Smooth muscle cell (in vitro differentiated cells): ENCODE data around the gene GGACT. TPM values are rescaled to one million over a fixed set of nuclear protein-coding genes. Genes with fewer than 3 reads are reported as not detected.
A peak's percentile ranks its signal among the peaks of the same experiment; 100 is the strongest.

ENCODE experiments used
- DNase-seq: peaks from one replicate; lab custom pipeline; 2025; ENCODE audit not compliant: unreplicated experiment; lab: John Stamatoyannopoulos, UW
- H2AFZ ChIP-seq: fragments of 200-600 bp; sonication (generic); 2 replicates; pipeline ENCODE4 v1.6.0; 2016; ENCODE audit warnings: antibody characterized with exemption, low read depth, mild to moderate bottlenecking
- H3F3A ChIP-seq: fragments of 200-600 bp; sonication (generic); 2 replicates; pipeline ENCODE4 v1.6.0; 2017; ENCODE audit warnings: antibody characterized with exemption, low read depth
- H3K27ac ChIP-seq: fragments of 200-600 bp; sonication (generic); 2 replicates; pipeline ENCODE4 v1.5.1; 2016; ENCODE audit warnings: low read depth, mild to moderate bottlenecking
- H3K27me3 ChIP-seq: fragments of 200-600 bp; sonication (generic); 2 replicates; pipeline ENCODE4 v1.6.1; 2016; ENCODE audit warnings: low read depth, mild to moderate bottlenecking
- H3K36me3 ChIP-seq: fragments of 200-600 bp; sonication (generic); 2 replicates; pipeline ENCODE4 v1.5.1; 2016; ENCODE audit warnings: low read depth
- H3K4me1 ChIP-seq: fragments of 200-600 bp; sonication (generic); 2 replicates; pipeline ENCODE4 v1.5.1; 2016; ENCODE audit warnings: low read depth
- H3K4me2 ChIP-seq: fragments of 200-600 bp; sonication (generic); 2 replicates; pipeline ENCODE4 v1.6.0; 2016; ENCODE audit warnings: mild to moderate bottlenecking
- H3K4me3 ChIP-seq: fragments of 200-600 bp; sonication (generic); 2 replicates; pipeline ENCODE4 v1.5.1; 2016; ENCODE audit warnings: mild to moderate bottlenecking
- H3K79me2 ChIP-seq: fragments of 200-600 bp; sonication (generic); 2 replicates; pipeline ENCODE4 v1.6.0; 2016; ENCODE audit warnings: low read depth, mild to moderate bottlenecking
- H3K9ac ChIP-seq: fragments of 200-600 bp; sonication (generic); 2 replicates; pipeline ENCODE4 v1.6.0; 2016; ENCODE audit warnings: low read depth
- H3K9me3 ChIP-seq: fragments of 200-600 bp; sonication (generic); replicated peaks from 2 replicates; pipeline ENCODE4 v1.5.1; 2016; ENCODE audit warnings: low read depth
- H4K20me1 ChIP-seq: fragments of 200-600 bp; sonication (generic); 2 replicates; pipeline ENCODE4 v1.6.0; 2016; ENCODE audit warnings: low read depth
- WGBS: methylation state at CpG from one replicate; pipeline ENCODE4 v1.1.7; 2016; ENCODE audit warnings: low lambda C conversion rate; 5-methylcytosine and 5-hydroxymethylcytosine counted together
- polyA plus RNA-seq: library from polyadenylated mRNA; unstranded; fragments of >200 nt; fragmentation: Nextera tagmentation; extraction: Ambion mirVana; gene quantifications from 2 replicates; pipeline ENCODE4 v1.2.1, GENCODE V29; 2016
- total RNA-seq: library from RNA; depleted of rRNA; stranded (reverse); fragments of >200 nt; gene quantifications from 2 replicates; pipeline ENCODE4 v1.2.3, GENCODE V29; 2014
- TF ChIP-seq, protein P1 (sequence below): fragments of 200-600 bp; sonication (generic); IDR thresholded peaks from 2 replicates; pipeline ENCODE4 v1.5.1; 2017; ENCODE audit warnings: borderline replicate concordance, mild to moderate bottlenecking, antibody characterized with exemption; ENCODE audit not compliant: insufficient read depth, poor library complexity, severe bottlenecking

GGACT gene
- total and polyA plus RNA-seq, 2 experiments from 2014 or later = 2.5 to 7.1 TPM

- Histone ChIP-seq H3K36me3 (no peaks in the 10 kb centered on the region), H2AFZ (no peak overlapping the region), H3K79me2 (no peaks in the 10 kb centered on the region), H3K27me3 (no peaks in the 10 kb centered on the region), H3K9ac (no peak overlapping the region), H3F3A (no peaks in the 10 kb centered on the region), H3K9me3 (peaks cover 4% of the 10 kb centered on the region), H3K27ac (no peak overlapping the region), H3K4me3 (no peak overlapping the region), H3K4me1 (no peaks in the 10 kb centered on the region), H3K4me2 (no peak overlapping the region), H4K20me1 (no peaks in the 10 kb centered on the region)
- 96% methylated on average over 9 of the region's 11 CpGs for WGBS
- TF ChIP-seq, protein P1, sequence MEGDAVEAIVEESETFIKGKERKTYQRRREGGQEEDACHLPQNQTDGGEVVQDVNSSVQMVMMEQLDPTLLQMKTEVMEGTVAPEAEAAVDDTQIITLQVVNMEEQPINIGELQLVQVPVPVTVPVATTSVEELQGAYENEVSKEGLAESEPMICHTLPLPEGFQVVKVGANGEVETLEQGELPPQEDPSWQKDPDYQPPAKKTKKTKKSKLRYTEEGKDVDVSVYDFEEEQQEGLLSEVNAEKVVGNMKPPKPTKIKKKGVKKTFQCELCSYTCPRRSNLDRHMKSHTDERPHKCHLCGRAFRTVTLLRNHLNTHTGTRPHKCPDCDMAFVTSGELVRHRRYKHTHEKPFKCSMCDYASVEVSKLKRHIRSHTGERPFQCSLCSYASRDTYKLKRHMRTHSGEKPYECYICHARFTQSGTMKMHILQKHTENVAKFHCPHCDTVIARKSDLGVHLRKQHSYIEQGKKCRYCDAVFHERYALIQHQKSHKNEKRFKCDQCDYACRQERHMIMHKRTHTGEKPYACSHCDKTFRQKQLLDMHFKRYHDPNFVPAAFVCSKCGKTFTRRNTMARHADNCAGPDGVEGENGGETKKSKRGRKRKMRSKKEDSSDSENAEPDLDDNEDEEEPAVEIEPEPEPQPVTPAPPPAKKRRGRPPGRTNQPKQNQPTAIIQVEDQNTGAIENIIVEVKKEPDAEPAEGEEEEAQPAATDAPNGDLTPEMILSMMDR = no peak
- DNase-seq = no peak
Measured at GRCh38 chr13:100552755-100553154, 35.8 kb downstream of the GGACT start.

- Histone ChIP-seq H3K36me3 (no peaks in the 10 kb centered on the region), H3K27me3 (no peaks in the 10 kb centered on the region), H3K4me3 (no peak overlapping the region), H3F3A (no peaks in the 10 kb centered on the region), H3K9ac (no peak overlapping the region), H4K20me1 (no peaks in the 10 kb centered on the region), H3K4me1 (no peaks in the 10 kb centered on the region), H3K9me3 (no peaks in the 10 kb centered on the region), H3K4me2 (no peak overlapping the region), H2AFZ (no peak overlapping the region), H3K27ac (no peak overlapping the region), H3K79me2 (no peaks in the 10 kb centered on the region)
- WGBS = 93% methylated on average over 9 of the region's 9 CpGs
- TF ChIP-seq, protein P1 = no peak
- DNase-seq = no peak
Measured at GRCh38 chr13:100549316-100549715, 39.3 kb downstream of the GGACT start.

DNA sequence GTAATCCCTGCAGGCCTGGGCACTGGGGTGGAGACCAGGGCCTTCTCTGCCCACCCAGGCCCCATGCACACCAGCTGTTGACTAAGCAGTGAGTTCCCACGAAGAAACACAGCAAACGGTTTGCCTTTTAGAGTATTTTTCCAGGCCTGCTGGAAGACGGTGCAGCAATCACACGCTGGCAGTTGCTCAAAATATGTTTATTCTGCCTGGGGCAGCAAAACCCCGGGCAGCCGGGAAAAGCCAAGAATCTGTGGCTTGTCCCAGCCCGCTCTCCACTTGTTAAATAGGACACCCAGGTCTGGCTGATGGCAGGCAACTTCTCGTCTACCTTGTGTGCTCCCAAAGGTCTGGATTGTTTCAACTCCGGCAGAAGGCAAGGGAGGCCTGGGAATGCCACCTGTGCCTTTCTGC, 40.8 kb downstream of the GGACT start:
- peak overlapping the region; percentile 22 for H3K4me2 ChIP-seq
- TF ChIP-seq, protein P1 = no peak
- no peaks in the 10 kb centered on the region for H4K20me1 ChIP-seq
- no peaks in the 10 kb centered on the region for H3K36me3 ChIP-seq
- no peaks in the 10 kb centered on the region for H3K79me2 ChIP-seq
- no peak overlapping the region for H2AFZ ChIP-seq
- H3K27me3 ChIP-seq = no peaks in the 10 kb centered on the region
- DNase-seq = no peak
- H3K27ac ChIP-seq = no peak overlapping the region
- H3K4me3 ChIP-seq = no peak overlapping the region
- no peak overlapping the region for H3K9ac ChIP-seq
- WGBS = 33% methylated on average over 9 of the region's 9 CpGs
- no peaks in the 10 kb centered on the region for H3K9me3 ChIP-seq
- no peaks in the 10 kb centered on the region for H3K4me1 ChIP-seq
- H3F3A ChIP-seq = no peaks in the 10 kb centered on the region

DNA sequence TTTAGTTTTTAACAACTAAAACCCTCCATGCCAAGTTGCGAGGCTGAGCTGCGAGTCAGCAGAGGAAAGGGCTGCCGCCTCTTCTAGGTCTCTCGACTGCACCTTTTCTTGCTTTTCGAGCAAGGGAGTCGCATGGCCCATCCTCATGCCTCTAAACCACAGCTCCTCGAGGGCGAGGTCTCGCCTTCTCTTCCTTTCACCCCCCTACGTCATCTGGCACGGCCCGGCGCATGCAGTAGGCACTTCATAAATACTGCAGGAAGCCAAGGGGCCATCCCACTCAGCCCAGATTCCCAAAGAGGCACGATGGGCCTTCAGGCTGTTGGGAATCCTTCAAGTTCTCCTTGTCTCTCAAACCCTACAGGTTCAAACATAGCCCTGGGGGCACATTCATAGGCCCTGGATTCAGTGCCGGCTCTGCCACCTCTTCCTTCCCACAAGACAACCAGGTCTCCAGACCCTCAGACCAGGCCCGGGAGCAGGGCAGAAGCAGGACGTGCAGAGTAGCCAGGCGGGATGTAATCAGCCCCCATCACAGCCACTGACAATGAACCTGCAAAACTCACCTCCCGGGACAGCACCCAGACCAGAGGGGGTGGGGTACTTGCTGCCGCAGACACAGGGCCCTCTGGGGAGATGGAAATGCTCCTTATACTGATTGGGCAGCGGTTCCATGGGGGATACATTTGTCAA, 41.7 kb downstream of the GGACT start:
- Histone ChIP-seq H3K4me1 (no peaks in the 10 kb centered on the region), H3K4me3 (no peak overlapping the region), H2AFZ (no peak overlapping the region), H3K9me3 (no peaks in the 10 kb centered on the region), H3K79me2 (no peaks in the 10 kb centered on the region), H3K27ac (no peak overlapping the region), H3F3A (no peaks in the 10 kb centered on the region), H4K20me1 (no peaks in the 10 kb centered on the region), H3K4me2 (no peak overlapping the region), H3K36me3 (no peaks in the 10 kb centered on the region), H3K27me3 (no peaks in the 10 kb centered on the region), H3K9ac (no peak overlapping the region)
- WGBS = 83% methylated on average over 21 of the region's 21 CpGs
- no peak for DNase-seq
- TF ChIP-seq, protein P1 = no peak
